ENCODE measurements around the gene TNFAIP8L1. TPM values are rescaled to one million over a fixed set of nuclear protein-coding genes. Genes with fewer than 3 reads are reported as not detected.
A peak's percentile ranks its signal among the peaks of the same experiment; 100 is the strongest.

Gene TNFAIP8L1
- total RNA-seq, 1 donor from 2014 or later: 3.0 TPM

DNA sequence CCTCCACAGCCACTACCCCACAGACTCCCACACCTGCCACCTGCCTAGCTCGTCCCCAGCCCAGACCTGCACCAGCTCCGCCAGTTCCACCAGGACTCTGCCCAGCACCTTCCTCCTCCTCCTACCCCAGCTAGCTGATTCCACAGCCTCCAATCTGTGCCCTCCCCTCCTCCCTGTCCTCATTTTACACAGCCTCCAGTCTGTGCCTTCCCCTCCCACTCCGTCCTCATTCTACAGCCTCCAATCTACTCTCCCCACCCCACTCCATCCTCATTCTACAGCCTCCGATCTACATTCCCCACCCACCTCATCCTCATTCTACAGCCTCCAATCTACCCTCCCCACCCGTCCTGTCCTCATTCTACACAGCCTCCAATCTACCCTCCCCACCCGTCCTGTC, 23.5 kb downstream of the TNFAIP8L1 start:
- H3K36me3 Mint-ChIP-seq (ENCODE audit: low read depth, unreplicated experiment): peaks cover 18% of the 10 kb centered on the region
- peaks cover 28% of the 10 kb centered on the region for H3K36me3 ChIP-seq (ENCODE audit: insufficient read depth, low read length)

DNA sequence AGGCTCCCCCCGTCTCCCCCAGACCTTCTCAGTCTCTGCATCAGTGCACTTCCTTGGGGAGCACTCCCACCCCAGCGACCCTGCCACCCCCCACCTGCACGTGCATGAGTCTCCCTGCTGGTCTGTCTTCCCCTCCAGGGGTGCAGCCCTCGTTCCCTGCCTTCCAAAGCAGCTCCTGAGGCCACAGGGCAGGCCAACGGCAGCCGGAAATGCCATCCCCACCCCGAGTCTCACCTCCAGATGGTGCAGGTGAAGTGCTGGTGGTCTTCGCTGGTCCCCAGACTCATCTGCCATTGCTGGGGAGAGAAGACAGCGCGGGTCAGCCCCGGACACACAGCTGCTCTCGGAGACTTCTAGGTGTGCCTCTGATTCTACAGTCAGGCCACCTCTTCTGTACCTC, 25.3 kb downstream of the TNFAIP8L1 start:
- Mint-ChIP-seq H3K27ac (ENCODE audit: unreplicated experiment) (no peak overlapping the region), H3K27me3 (ENCODE audit: low read depth, unreplicated experiment) (no peaks in the 10 kb centered on the region), H3K9me3 (ENCODE audit: unreplicated experiment) (no peaks in the 10 kb centered on the region), H3K4me3 (ENCODE audit: unreplicated experiment) (no peak overlapping the region), H3K36me3 (ENCODE audit: low read depth, unreplicated experiment) (peaks cover 13% of the 10 kb centered on the region), H3K4me1 (ENCODE audit: low read depth, unreplicated experiment) (peaks cover 6% of the 10 kb centered on the region)
- H3K27me3 ChIP-seq (ENCODE audit: insufficient read depth, low read length): no peaks in the 10 kb centered on the region
- H3K36me3 ChIP-seq (ENCODE audit: insufficient read depth, low read length): peaks cover 29% of the 10 kb centered on the region
- TF ChIP-seq EZH2 (IDR thresholded peaks at IDR 0.05; ENCODE audit: insufficient read depth, low read length): no peak
- TF ChIP-seq, protein P1, sequence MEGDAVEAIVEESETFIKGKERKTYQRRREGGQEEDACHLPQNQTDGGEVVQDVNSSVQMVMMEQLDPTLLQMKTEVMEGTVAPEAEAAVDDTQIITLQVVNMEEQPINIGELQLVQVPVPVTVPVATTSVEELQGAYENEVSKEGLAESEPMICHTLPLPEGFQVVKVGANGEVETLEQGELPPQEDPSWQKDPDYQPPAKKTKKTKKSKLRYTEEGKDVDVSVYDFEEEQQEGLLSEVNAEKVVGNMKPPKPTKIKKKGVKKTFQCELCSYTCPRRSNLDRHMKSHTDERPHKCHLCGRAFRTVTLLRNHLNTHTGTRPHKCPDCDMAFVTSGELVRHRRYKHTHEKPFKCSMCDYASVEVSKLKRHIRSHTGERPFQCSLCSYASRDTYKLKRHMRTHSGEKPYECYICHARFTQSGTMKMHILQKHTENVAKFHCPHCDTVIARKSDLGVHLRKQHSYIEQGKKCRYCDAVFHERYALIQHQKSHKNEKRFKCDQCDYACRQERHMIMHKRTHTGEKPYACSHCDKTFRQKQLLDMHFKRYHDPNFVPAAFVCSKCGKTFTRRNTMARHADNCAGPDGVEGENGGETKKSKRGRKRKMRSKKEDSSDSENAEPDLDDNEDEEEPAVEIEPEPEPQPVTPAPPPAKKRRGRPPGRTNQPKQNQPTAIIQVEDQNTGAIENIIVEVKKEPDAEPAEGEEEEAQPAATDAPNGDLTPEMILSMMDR (IDR thresholded peaks at IDR 0.05; ENCODE audit: insufficient read depth, low read depth, low read length): no peak
- FAIRE-seq (no peak), DNase-seq (ENCODE audit: low read depth) (no peak)
- no peak overlapping the region for H2AFZ ChIP-seq (ENCODE audit: low read depth, low read length)
- H3K4me2 ChIP-seq (ENCODE audit: low read length): no peak overlapping the region
- peaks cover 1% of the 10 kb centered on the region for H3K9me3 ChIP-seq (ENCODE audit: insufficient read depth, low read depth, low read length)
- H3K4me3 ChIP-seq (ENCODE audit: insufficient read depth, low read depth, low read length): no peak overlapping the region
- no peak overlapping the region for H3K27ac ChIP-seq (ENCODE audit: low read depth, low read length)
- no peak overlapping the region for H3K9ac ChIP-seq (ENCODE audit: low read length)
- H4K20me1 ChIP-seq (ENCODE audit: insufficient read depth, low read length): peaks cover 58% of the 10 kb centered on the region
- peaks cover 51% of the 10 kb centered on the region for H3K79me2 ChIP-seq (ENCODE audit: insufficient read depth, low read length)
- peaks cover 9% of the 10 kb centered on the region for H3K4me1 ChIP-seq (ENCODE audit: insufficient read depth, low read length)

More for the DNA sequence above, 23.5 kb downstream of the TNFAIP8L1 start:
- Histone ChIP-seq H3K4me2 (ENCODE audit: low read length) (no peak overlapping the region), H4K20me1 (ENCODE audit: insufficient read depth, low read length) (peaks cover 71% of the 10 kb centered on the region), H3K27me3 (ENCODE audit: insufficient read depth, low read length) (no peaks in the 10 kb centered on the region), H3K79me2 (ENCODE audit: insufficient read depth, low read length) (peaks cover 34% of the 10 kb centered on the region), H3K27ac (ENCODE audit: low read depth, low read length) (no peak overlapping the region), H3K9me3 (ENCODE audit: insufficient read depth, low read depth, low read length) (peaks cover 2% of the 10 kb centered on the region), H3K4me3 (ENCODE audit: insufficient read depth, low read depth, low read length) (no peak overlapping the region), H2AFZ (ENCODE audit: low read depth, low read length) (no peak overlapping the region), H3K9ac (ENCODE audit: low read length) (no peak overlapping the region), H3K4me1 (ENCODE audit: insufficient read depth, low read length) (no peaks in the 10 kb centered on the region)
- no peak overlapping the region for H3K27ac Mint-ChIP-seq (ENCODE audit: unreplicated experiment)
- FAIRE-seq: no peak
- DNase-seq (ENCODE audit: low read depth): no peak
- no peaks in the 10 kb centered on the region for H3K9me3 Mint-ChIP-seq (ENCODE audit: unreplicated experiment)
- peaks cover 2% of the 10 kb centered on the region for H3K4me1 Mint-ChIP-seq (ENCODE audit: low read depth, unreplicated experiment)
- no peak overlapping the region for H3K4me3 Mint-ChIP-seq (ENCODE audit: unreplicated experiment)
- TF ChIP-seq, protein P1 (IDR thresholded peaks at IDR 0.05; ENCODE audit: insufficient read depth, low read depth, low read length): no peak
- TF ChIP-seq EZH2 (IDR thresholded peaks at IDR 0.05; ENCODE audit: insufficient read depth, low read length): no peak
- H3K27me3 Mint-ChIP-seq (ENCODE audit: low read depth, unreplicated experiment): no peaks in the 10 kb centered on the region

DNA sequence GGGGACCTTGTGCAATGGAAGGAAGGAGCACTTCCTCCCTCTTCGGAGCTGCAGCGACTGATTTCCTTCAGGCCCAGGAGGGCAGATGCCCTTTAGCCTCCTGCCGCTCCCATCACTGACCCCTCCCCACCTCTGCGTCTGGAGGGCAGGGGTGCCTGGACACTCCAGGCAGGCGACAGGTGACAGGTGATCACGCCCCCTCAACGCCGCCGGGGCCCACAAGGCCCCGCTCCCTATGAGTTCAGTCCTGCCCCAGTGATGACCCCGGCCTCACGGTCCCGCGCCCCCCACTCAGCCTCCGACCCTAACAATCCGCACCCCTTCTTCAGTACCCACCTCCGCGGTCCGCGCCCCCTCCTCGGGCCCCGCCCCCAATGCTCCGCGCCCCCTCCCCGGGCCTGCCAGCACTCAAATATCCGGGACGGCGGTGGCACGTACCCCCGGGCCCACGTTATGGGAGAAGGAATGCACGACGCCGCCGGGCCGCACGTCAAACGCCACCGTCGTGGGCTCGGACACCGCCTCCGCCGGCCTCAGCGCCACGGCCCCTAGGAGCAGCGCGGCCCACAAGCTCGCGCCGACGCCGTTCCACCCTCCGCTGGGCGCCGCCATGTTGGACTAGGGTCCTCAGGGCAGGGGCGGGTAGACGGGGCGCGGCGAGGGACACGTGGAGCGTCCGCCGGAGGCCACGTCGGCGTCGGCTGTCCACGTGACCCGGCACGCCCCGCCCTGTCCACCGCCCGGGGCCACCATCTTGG, 30.6 kb downstream of the TNFAIP8L1 start, which contains the start of gene MYDGF:
Gene MYDGF (minus strand): TSS at position 620 of the 758 bp plus-strand sequence. CDS start 8 bp downstream, at position 612.
- H3K4me1 Mint-ChIP-seq (ENCODE audit: low read depth, unreplicated experiment): peaks cover 3% of the 10 kb centered on the region
- peak within 1 kb of the TSS; percentile 94 for H3K4me3 Mint-ChIP-seq (ENCODE audit: unreplicated experiment)
- FAIRE-seq (no peak), DNase-seq (ENCODE audit: low read depth) (peak; percentile 71)
- H3K27me3 Mint-ChIP-seq (ENCODE audit: low read depth, unreplicated experiment): no peaks in the 10 kb centered on the region
- Histone ChIP-seq H3K79me2 (ENCODE audit: insufficient read depth, low read length) (peaks cover 39% of the 10 kb centered on the region), H3K9me3 (ENCODE audit: insufficient read depth, low read depth, low read length) (no peaks in the 10 kb centered on the region), H3K27me3 (ENCODE audit: insufficient read depth, low read length) (no peaks in the 10 kb centered on the region), H3K9ac (ENCODE audit: low read length) (peak within 1 kb of the TSS; percentile 99), H3K4me2 (ENCODE audit: low read length) (peak within 1 kb of the TSS; percentile 88), H3K27ac (ENCODE audit: low read depth, low read length) (peak within 1 kb of the TSS; percentile 77), H4K20me1 (ENCODE audit: insufficient read depth, low read length) (peaks cover 12% of the 10 kb centered on the region), H3K36me3 (ENCODE audit: insufficient read depth, low read length) (peaks cover 19% of the 10 kb centered on the region), H2AFZ (ENCODE audit: low read depth, low read length) (peak within 1 kb of the TSS; percentile 78), H3K4me1 (ENCODE audit: insufficient read depth, low read length) (peaks cover 9% of the 10 kb centered on the region), H3K4me3 (ENCODE audit: insufficient read depth, low read depth, low read length) (peak within 1 kb of the TSS; percentile 86)
- H3K27ac Mint-ChIP-seq (ENCODE audit: unreplicated experiment): peak within 1 kb of the TSS; percentile 88
- H3K9me3 Mint-ChIP-seq (ENCODE audit: unreplicated experiment): no peaks in the 10 kb centered on the region
- H3K36me3 Mint-ChIP-seq (ENCODE audit: low read depth, unreplicated experiment): peaks cover 3% of the 10 kb centered on the region
- TF ChIP-seq EZH2 (IDR thresholded peaks at IDR 0.05; ENCODE audit: insufficient read depth, low read length): no peak
- TF ChIP-seq, protein P1 (IDR thresholded peaks at IDR 0.05; ENCODE audit: insufficient read depth, low read depth, low read length): no peak

All from astrocyte (in vitro differentiated cells and primary cell).